H1 (cell line): ENCODE results near the gene NKAIN4.

Source experiments
- BACH1 ChIP-seq: IDR thresholded peaks from 2 replicates; pipeline ENCODE4 v1.6.1; 2012; ENCODE audit warnings: low read length, improper control_type of control experiment
- MAX ChIP-seq: IDR thresholded peaks from 2 replicates; pipeline ENCODE4 v1.6.1; 2012; ENCODE audit warnings: inconsistent platforms
- POLR2A ChIP-seq, 2 experiments: IDR thresholded peaks; 1 replicate in 1 of 2; 2 replicates in 1 of 2; pipeline ENCODE4 v1.6.1; 2011; ENCODE audit warnings: low read depth in 2 of 2, low read length in 2 of 2, mild to moderate bottlenecking in 2 of 2; ENCODE audit errors: control extremely low read depth in 1 of 2
- POLR2AphosphoS5 ChIP-seq: IDR thresholded peaks from 2 replicates; pipeline ENCODE4 v1.6.1; 2011; ENCODE audit warnings: low read depth, low read length
- SP2 ChIP-seq: IDR thresholded peaks from 2 replicates; pipeline ENCODE4 v1.6.1; 2012; ENCODE audit warnings: mild to moderate bottlenecking, low read length, inconsistent platforms
- SRF ChIP-seq: IDR thresholded peaks from 2 replicates; pipeline ENCODE4 v1.6.1; 2011; ENCODE audit warnings: mild to moderate bottlenecking, low read depth, low read length, moderate library complexity
- TF ChIP-seq, protein P1 (sequence below), 3 experiments: IDR thresholded peaks; 1 replicate in 2 of 3; 2 replicates in 1 of 3; pipeline versions ENCODE4 v1.5.1 to v1.6.1; 2011; ENCODE audit warnings: low read length in 3 of 3, mild to moderate bottlenecking in 3 of 3, inconsistent platforms in 2 of 3, low read depth in 1 of 3, moderate library complexity in 1 of 3; ENCODE audit not compliant: insufficient read depth in 1 of 3; ENCODE audit errors: control extremely low read depth in 1 of 3

DNA sequence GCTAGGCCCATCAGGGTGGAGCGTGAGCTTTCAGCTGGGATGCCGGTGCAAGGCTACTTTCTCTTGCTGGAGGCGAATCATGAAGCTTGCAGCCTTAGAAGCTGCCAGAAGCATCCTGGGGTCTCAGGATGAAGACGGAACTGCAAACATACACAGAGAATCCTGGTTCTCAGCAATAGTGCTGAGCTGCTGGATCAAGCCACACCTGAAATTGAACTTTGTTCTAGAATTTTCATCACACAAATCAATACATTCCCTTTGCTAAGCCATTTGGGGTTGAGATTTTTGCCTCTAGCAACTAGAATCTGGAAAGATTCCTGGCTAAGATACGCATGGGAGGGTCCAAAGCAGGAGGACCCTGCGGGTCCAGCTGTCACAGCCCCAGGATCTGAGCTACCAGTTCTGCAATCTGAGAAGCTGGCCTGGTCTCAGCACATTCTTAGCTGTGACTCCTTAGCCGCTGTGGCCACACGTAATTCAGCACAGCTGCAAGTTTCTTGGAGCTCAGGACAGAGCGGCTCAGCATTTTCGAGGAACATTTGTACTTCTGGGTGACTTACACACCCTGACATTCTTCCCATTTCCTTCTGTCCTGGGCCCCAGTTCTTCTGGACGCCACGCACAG is 11.7 kb upstream of the NKAIN4 start:
- TF ChIP-seq POLR2AphosphoS5 (no peak), MAX (no peak), POLR2A (IDR thresholded peaks at IDR 0.05; ENCODE audit: control extremely low read depth in 1 of 2, low read depth in 2 of 2, low read length in 2 of 2) (no peak), BACH1 (no peak), SP2 (no peak), SRF (no peak)
- TF ChIP-seq, protein P1, sequence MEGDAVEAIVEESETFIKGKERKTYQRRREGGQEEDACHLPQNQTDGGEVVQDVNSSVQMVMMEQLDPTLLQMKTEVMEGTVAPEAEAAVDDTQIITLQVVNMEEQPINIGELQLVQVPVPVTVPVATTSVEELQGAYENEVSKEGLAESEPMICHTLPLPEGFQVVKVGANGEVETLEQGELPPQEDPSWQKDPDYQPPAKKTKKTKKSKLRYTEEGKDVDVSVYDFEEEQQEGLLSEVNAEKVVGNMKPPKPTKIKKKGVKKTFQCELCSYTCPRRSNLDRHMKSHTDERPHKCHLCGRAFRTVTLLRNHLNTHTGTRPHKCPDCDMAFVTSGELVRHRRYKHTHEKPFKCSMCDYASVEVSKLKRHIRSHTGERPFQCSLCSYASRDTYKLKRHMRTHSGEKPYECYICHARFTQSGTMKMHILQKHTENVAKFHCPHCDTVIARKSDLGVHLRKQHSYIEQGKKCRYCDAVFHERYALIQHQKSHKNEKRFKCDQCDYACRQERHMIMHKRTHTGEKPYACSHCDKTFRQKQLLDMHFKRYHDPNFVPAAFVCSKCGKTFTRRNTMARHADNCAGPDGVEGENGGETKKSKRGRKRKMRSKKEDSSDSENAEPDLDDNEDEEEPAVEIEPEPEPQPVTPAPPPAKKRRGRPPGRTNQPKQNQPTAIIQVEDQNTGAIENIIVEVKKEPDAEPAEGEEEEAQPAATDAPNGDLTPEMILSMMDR (IDR thresholded peaks at IDR 0.05; ENCODE audit: control extremely low read depth in 1 of 3, insufficient read depth in 1 of 3, low read depth in 1 of 3, low read length in 3 of 3), result no peak
